Kidney glomerular epithelial cell (primary cell): ENCODE measurements around the gene CACNA1F.

ENCODE experiments used
- DNase-seq: peaks from one replicate; lab custom pipeline; 2025; lab: John Stamatoyannopoulos, UW

The CACNA1F gene

GRCh38 chrX:49199315-49199595 is 33.9 kb downstream of the CACNA1F start:
- no peak for DNase-seq

GRCh38 chrX:49198540-49199314 is 34.4 kb downstream of the CACNA1F start:
- DNase-seq: no peak

GRCh38 chrX:49197543-49198087 is 35.5 kb downstream of the CACNA1F start:
- no peak for DNase-seq

- DNase-seq: no peak
Observed at GRCh38 chrX:49193542-49193964, 39.6 kb downstream of the CACNA1F start.

GRCh38 chrX:49192722-49193328 is 40.3 kb downstream of the CACNA1F start:
- DNase-seq: peak; percentile 1

GRCh38 chrX:49191574-49192011 is 41.5 kb downstream of the CACNA1F start:
- DNase-seq: no peak

- peak; percentile 97 for DNase-seq
Observed at GRCh38 chrX:49190821-49191573, 42.1 kb downstream of the CACNA1F start.

GRCh38 chrX:49189606-49190005 is 43.5 kb downstream of the CACNA1F start:
- DNase-seq: no peak

- no peak for DNase-seq
Observed at GRCh38 chrX:49188468-49189076, 44.6 kb downstream of the CACNA1F start.

GRCh38 chrX:49187526-49187925 is 45.6 kb downstream of the CACNA1F start:
- no peak for DNase-seq

GRCh38 chrX:49187028-49187394 is 46.1 kb downstream of the CACNA1F start:
- no peak for DNase-seq

GRCh38 chrX:49186125-49187027 is 46.8 kb downstream of the CACNA1F start, which contains the start of gene PRICKLE3:
PRICKLE3 (minus strand) TSS chrX:49186373; CDS start chrX:49186297, 76 bp downstream.
- DNase-seq: peak; percentile 5

- DNase-seq: peak; percentile 70
Observed at GRCh38 chrX:49184294-49185281, 48.6 kb downstream of the CACNA1F start.

- DNase-seq: no peak
Observed at GRCh38 chrX:49183701-49184281, 49.3 kb downstream of the CACNA1F start.

- DNase-seq: no peak
Observed at GRCh38 chrX:49179358-49179757, 53.8 kb downstream of the CACNA1F start.

GRCh38 chrX:49178537-49178936 is 54.6 kb downstream of the CACNA1F start:
- DNase-seq: no peak

GRCh38 chrX:49177873-49178480 is 55.2 kb downstream of the CACNA1F start:
- no peak for DNase-seq

- no peak for DNase-seq
Observed at GRCh38 chrX:49177338-49177833, 55.8 kb downstream of the CACNA1F start.
